HG02571 (cell line): ENCODE results near the gene FYCO1.
"Not testable (repeated sequence)": the region's sequence is repeated elsewhere in the genome, so short reads cannot be mapped to it uniquely, and the experiment has no call there.

Source experiments
- ATAC-seq: cut with Tn5 transposase; IDR thresholded peaks from one replicate; pipeline ENCODE4 v1.9.1; 2021; ENCODE audit warnings: mild to moderate bottlenecking, moderate library complexity; ENCODE audit not compliant: unreplicated experiment

FYCO1 gene

DNA sequence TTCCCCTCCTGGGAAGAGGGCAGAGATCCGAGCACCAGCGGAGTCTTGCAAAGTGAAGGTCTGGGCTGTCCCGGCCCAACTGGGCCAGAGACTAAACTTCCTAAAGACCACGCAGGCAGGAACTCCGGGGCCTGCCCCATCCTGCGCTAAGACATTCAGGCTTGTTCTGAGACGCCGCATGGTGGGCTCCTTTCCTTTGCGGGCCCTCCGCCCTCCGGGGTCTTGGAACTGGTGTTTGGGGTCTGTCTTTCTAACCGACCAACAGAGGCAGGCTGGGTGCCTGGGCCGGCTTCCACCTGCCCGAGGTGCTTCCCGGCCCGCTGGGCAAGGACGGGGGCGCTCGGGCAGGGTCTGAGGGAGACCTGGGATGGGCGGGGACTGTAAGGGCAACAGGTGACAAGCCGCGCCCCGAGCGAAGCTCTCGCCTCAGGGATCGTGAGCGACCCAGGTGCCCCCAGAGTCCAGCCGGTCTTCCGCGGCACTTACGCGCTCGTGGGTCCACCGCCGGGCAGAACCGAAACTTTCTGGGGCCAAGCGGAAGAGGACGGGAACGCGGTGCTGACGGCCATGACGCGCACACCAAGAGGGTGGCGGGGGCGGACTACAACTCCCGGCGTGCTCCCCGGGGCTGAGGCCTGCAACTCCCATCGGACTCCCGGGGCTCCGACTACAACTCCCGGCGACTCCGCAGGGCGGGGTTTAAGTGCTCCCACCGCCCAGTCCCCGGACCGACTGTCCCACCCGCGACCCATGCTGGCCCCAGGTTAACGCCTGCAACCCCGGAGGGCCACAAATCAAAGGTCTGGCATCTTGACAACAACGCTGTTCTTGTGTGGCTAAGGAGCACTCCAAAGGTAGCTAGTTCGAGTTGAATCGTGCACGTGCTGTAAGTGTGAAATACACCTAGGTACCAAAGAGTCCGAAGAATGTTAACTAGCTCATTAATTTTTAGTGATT is at the start of gene FYCO1:
FYCO1 (minus strand) TSS at position 589 of the 957 bp plus-strand sequence. CDS start 10,914 bp downstream, outside the sequence.
- peak; percentile 88 for ATAC-seq

- ATAC-seq = no peak
Measured at GRCh38 chr3:46038916-46039315, 43.3 kb upstream of the FYCO1 start.

DNA sequence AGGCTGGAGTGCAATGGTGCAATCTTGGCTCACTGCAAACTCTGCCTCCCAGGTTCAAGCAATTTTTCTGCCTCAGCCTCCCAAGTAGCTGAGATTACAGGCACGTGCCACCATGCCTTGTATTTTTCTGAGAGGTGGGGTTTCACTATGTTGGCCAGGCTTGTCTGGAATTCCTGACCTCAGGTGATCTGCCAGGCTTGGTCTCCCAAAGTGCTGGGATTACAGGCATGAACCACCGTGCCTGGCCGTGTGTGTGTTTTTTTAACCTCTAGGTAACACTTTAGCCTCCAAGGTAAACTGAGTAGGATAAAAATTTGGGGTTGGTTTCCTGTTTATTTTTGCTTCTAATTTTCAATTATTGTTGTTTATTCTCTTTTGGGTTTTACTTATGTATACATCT is 42.4 kb upstream of the FYCO1 start:
- not testable (repeated sequence) for ATAC-seq

- ATAC-seq = no peak
Measured at GRCh38 chr3:46036191-46036590, 40.6 kb upstream of the FYCO1 start.

GRCh38 chr3:46031747-46032146 is 36.1 kb upstream of the FYCO1 start:
- ATAC-seq = no peak

GRCh38 chr3:46031269-46031668 is 35.6 kb upstream of the FYCO1 start:
- no peak for ATAC-seq

DNA sequence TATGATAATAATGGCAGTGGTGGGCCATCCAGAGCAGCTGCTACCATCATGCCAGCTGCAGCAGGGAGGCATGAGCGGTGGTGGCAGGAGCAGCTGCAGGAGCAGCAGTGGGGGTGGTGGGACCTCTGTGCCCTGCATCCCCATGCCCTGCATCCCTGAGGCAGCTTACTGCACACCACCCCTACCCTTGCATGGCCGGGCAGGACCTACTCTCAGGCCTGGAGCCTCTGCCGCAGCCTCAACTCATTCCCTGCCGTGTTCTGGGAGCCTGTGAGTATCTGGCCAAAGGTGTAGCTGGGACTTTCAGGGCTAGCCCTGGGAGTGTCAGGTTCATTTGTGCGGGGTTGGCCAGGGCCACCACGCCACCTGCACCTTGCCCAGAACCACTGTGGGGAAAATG is 35.0 kb upstream of the FYCO1 start:
- ATAC-seq = no peak

- no peak for ATAC-seq
Measured at GRCh38 chr3:46029953-46030543, 34.4 kb upstream of the FYCO1 start.

- ATAC-seq = no peak
Measured at GRCh38 chr3:46027736-46028397, 32.2 kb upstream of the FYCO1 start.

- ATAC-seq = no peak
Measured at GRCh38 chr3:46027021-46027705, 31.5 kb upstream of the FYCO1 start, which contains the start of gene XCR1. TSS of gene XCR1 (minus strand) at chr3:46027483. CDS start at chr3:46021947, 5,536 bp downstream.

DNA sequence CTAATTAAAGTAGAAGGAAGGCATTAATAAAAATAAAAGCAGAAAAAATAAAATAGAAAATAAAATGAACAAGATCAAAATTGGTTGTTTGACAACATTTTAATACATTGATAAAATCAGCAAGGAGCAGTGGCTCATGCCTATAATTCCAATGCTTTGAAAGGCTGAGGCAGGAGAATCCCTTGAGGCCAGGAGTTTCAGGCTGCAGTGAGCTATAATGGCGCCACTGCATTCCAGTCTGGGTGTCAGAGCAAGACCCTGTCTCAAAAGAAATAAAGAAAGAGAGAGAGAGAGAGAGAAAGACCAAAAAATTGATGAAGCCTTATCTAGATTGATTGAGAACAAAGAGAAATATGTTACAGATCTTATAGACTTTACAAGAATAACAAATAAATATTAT is 29.5 kb upstream of the FYCO1 start:
- no peak for ATAC-seq

GRCh38 chr3:46024131-46024530 is 28.5 kb upstream of the FYCO1 start:
- no peak for ATAC-seq

DNA sequence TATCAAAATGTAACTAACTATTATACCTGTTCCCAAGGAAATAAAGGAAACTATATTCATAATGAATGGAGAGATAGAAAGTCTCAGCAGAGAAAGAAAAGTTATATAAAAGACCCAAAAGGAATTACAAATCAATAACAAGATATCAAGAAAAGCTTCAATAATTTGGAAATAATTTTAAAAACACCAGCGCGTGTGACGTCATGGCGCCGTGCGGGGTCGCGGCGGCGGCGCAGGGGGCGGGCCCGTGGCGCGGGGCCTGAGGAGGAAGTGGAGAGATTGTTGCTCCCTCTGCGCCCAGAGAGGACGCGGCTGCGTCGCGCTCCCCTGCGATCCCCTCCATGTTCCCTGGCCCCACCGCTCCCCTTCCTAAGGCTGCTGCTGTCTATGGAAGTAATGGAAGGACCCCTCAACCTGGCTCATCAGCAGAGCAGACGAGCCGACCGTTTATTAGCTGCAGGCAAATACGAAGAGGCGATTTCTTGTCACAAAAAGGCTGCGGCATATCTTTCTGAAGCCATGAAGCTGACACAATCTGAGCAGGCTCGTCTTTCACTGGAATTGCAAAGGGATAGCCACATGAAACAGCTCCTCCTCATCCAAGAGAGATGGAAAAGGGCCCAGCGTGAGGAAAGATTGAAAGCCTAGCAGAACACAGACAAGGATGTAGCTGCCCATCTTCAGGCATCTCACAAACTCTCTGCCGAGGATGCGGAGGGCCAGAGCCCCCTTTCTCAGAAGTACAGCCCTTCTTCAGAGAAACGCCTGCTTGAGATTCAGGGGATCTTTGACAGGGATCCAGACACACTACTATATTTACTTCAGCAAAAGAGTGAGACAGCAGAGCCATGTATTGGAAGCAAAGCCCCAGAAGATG is 27.5 kb upstream of the FYCO1 start:
- ATAC-seq = no peak

DNA sequence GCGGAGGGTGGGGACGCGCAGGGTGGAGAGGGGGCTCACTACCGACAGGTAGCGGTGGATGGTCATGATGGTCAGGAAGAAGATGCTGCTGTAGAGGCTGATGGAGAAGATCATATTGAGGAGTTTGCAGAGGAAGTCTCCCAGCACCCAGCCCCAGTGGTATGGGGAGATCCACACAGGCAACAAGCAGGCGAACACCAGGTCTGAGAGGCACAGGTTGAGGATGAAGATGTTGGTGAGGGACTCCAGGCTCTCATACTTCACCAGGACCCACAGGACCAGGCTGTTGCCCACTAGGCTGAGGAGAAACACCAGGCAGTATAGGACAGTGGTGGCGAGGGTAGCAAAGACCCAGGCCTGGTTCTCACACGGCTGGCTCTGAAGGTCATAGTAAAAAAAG is 25.9 kb upstream of the FYCO1 start:
- no peak for ATAC-seq

DNA sequence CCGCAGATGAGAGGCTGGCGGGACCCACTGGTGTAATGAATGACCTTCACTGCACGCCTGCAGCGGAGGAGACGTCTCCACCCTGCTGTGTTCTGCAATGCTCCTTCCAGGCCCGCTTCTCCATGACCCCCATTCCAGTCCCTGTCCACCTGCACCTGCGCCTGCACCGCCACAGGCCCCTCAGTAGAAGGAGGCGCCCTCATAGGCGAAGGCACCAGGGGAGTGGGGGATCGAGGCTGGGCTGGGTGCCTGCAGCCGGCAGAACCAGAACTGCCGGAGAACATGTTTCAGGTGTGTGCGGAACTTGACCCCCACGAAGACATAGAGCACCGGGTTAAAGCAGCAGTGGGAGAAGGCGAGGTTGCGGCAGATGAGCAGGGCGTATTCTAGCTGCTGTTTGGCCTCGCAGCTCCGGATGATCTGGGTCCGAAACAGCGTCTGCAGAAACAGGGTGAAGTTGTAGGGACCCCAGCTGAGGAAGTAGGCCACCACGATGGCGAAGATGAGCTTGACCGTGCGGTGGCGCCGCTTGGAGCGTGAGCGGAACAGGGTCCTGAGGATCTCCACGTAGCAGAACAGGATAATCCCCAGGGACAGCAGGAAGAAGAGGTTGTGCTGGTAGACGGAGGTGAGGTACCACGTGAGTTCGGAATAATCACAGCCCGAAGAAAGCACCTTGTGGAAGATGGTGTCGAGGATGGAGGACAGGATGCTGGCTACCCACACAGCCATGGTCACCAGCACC is 25.3 kb upstream of the FYCO1 start:
- ATAC-seq = no peak

GRCh38 chr3:46019707-46020106 is 24.1 kb upstream of the FYCO1 start:
- ATAC-seq = no peak

DNA sequence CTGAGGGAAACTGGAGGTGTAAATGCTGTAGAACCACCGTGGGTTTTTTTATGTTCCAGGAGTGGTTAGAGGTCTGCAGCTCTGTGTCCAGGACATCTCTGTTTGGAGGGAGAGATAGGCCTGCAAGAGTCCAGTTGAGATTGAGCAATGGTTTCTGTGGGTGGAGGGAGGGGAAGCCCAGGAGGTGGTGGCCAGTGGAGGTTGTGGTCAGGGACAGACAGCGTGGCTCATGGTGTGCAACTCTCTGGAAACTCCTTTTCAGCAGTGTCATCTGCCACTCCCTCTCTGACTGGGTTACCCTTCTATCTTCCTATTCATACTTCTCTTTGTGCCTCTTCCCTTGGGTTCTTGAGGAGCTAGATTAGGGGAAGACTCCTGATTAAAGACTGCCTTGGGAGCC is 22.1 kb upstream of the FYCO1 start:
- no peak for ATAC-seq

GRCh38 chr3:46013316-46014094 is 17.9 kb upstream of the FYCO1 start:
- no peak for ATAC-seq

DNA sequence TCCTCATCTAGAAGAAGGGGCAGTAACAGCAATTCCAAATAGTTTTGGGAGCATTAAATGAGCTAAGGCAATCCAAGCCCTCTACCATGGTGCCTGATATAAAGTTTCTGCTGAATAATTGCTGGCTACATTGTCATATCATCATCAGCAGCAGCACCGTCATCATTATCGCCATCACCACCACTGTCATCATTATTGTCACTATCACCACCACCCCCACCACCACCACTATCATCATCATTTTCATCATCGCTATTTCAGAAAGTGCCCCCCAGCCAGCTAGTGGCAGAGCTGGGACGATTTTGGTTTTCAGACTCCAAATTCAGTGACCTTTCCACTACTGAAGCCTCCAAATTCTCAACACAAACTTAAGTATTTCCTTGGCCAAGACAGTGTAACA is 16.6 kb upstream of the FYCO1 start:
- no peak for ATAC-seq
